Stimulated activated CD8-positive, alpha-beta memory T cell treated with anti-CD3 and anti-CD28 coated beads, Interleukin-15, amount 100 ng/mL, for 1 hour (primary cell): Measurements from ENCODE around the gene MBD3.

Source experiments
- DNase-seq: peaks from one replicate; pipeline ENCODE4 v3.0.0-alpha.2; 2020; ENCODE audit warnings: low read depth

The MBD3 gene

GRCh38 chr19:1619094-1619439 is 26.4 kb upstream of the MBD3 start:
- DNase-seq: no peak

DNA sequence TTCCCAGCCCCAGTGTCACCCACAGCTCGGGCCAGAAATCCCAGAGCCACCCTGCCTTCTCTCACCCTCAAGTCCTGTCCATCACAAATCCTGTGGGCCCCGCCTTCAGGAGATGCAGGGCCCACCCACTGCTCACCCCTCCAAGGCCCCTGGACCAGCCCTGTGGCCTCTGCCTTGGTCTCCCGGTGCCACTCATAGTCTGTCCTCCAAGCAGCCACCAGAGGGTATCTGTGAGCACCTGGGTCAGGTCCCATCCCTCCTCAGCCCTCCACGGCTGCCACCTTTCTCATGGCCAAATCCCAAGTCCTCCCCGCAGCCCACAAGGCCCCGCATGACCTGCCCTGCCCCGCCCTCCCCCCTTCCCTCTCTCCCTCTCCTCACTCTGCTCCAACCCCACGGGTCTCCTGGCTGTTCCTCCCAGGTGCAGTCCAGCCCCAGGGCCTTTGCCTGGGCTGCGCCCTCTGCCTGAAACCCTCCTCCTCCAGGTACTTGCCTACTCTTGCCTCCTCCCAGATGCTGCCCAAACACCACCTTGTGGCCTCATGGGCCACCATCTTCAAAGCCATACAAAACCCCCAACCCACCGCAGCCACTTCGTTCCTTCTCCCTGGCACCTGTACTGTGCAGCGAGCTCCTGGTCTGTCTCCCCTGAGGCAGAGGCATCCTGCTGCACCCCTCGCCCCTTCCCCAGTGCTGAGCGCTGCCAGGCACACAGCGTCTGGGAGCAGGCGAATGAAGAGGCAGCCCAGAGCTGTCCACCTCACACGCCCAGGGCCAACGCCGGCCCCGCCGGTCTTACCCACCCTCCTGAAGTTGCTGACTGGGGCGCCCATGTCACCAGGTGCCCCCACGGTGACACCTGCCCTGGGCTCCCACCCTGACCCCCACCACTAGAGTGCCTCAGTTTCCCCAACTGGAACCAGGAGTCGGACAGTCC is 25.8 kb upstream of the MBD3 start:
- DNase-seq: no peak

DNA sequence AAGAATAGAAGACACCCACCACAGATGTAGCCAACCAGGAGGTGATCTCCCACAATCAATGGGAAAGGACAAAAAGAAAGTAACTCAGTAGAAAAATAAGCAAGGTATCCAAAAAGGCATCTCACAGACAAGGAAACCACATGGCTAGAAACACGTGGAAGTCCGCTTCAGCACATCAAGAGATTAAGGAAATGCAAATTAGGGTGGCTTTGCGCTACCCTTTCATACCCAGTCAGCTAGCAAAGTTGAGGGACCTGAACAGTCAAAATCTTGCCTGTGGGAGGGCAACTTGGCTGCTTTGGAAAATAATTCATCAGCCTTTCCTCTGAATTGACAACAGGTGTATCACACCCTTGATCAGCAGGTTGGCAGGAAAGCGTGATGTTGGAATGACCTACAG is 24.2 kb upstream of the MBD3 start:
- no peak for DNase-seq

DNA sequence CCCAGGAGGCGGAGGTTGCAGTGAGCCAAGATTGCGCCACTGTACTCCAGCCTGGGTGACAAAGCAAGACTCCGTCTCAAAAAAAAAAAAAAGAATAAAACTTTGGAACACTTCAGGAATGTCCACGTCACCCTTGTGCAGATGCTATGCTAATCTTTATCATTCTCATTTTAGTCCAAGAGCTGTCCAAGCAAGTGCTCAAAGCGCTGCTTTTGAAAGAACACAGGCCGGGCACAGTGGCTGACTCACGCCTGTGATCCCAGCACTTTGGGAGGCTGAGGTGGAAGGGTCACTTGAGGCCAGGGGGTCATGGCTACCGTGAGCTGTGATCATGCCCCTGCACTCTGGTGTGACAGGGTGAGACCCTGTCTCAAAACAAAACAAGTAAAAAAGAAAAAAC is 23.7 kb upstream of the MBD3 start:
- no peak for DNase-seq

GRCh38 chr19:1615156-1615765 is 22.6 kb upstream of the MBD3 start:
- no peak for DNase-seq

- DNase-seq: no peak
Measured at GRCh38 chr19:1613808-1614570, 21.3 kb upstream of the MBD3 start.

GRCh38 chr19:1613146-1613545 is 20.5 kb upstream of the MBD3 start:
- DNase-seq: no peak

DNA sequence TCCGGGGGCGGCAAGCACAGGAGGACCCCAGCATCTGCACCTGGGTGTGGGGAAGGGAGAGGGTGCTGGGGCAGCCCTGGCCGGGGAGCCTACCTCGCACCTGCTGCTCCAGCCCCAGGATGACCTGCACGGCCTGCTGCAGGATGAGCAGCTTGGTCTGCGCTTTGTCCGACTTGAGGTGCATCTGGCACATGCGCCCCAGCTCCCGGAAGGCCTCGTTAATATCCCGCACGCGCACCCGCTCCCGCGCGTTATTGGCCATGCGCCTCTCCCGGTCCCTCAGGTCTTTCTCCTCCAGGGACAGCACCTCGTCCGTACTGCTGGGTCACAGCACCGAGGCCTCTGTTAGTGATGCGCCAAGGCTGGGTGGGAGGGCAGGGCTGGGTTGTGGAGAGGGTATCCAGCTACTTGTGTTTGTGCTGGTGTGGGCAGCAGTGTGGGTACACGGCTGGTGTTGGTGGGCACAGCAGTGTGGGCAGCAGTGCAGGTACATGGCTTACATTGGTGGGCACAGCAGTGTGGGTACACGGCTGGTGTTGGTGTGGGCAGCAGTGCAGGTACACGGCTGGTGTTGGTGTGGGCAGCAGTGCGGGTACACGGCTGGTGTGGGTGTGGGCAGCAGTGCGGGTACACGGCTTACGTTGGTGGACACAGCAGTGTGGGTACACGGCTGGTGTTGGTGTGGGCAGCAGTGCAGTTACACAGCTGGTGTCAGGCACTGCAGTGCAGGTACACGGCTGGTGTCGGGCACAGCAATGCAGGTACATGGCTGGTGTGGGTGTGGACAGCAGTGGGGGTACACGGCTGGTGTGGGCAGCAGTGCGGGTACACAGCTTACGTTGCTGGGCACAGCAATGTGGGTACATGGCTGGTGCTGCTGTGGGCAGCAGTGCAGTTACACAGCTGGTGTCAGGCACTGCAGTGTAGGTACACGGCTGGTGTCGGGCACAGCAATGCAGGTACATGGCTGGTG is 19.7 kb upstream of the MBD3 start:
- DNase-seq: no peak

- no peak for DNase-seq
Measured at GRCh38 chr19:1611353-1611752, 18.7 kb upstream of the MBD3 start.

DNA sequence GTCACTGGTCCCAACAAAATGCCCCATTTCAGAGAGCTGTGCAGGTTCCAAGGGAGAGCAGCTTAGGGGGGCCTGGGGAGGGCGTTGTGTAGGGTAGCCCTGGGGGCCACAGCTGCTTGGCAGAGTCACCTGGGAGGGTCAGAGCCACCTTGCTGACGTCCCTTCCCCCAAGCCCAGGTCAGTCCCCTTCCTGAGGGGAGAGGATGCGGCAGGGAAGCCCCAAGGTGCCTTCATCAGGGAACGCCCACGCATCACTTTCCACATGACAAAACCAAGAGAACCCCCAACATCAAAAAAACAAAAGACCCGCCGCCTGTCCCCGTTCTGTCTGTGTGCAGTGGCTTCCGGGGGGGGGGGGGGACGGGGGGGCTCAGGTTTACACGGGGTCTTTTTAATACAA is 17.9 kb upstream of the MBD3 start:
- no peak for DNase-seq

DNA sequence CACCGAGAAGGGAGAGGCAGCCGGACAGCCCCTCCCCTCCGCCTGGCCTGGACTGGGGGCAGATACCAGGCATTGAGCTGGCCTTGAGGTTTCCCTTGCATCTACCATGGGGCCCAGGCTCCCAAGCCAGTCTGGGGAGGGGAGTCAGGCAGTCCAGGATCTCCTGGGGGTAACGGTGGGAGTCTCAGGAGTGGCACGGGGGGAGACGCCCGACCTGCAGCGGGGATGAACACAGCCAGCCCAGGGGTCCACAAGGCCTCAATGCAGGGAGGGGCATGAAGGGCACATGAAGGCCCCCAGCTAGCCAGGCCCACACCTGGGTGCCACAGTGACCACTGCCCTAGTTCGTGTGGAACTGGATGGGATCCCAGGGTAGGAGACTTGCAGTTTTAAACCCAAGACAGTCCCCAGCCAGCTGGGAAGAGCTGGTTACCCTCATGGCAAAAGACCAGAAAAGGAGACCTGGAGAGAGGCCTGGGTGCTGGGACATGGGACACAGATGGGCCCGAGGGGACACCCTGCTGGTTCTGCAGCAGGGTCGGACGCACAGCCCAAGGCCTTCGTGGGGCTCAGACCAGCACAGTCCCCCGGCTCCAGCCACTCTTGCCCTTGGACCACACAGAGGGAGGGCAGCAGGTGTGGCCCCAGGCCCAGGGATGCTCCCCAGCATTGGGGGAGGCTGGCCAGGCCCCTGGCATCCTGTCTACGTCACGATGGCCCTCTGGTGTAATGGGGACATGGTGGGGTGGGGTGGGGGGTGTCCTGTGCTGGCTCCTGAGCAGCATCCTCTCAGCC is 17.2 kb upstream of the MBD3 start:
- DNase-seq: no peak

DNA sequence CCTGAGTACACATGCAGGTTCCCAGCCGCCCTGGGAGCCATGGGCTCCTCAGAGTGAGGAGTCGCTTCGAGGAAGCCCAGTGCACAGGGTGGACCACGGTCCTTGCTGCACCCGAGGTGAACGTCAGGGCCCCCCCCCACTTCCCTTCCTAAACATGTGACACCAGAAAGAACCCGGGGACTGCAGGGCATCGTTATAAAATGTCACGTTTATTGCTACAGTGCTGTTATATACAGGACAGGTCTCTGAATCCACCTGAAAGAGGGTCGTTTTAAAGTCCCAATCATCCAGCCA is 16.4 kb upstream of the MBD3 start:
- no peak for DNase-seq

DNA sequence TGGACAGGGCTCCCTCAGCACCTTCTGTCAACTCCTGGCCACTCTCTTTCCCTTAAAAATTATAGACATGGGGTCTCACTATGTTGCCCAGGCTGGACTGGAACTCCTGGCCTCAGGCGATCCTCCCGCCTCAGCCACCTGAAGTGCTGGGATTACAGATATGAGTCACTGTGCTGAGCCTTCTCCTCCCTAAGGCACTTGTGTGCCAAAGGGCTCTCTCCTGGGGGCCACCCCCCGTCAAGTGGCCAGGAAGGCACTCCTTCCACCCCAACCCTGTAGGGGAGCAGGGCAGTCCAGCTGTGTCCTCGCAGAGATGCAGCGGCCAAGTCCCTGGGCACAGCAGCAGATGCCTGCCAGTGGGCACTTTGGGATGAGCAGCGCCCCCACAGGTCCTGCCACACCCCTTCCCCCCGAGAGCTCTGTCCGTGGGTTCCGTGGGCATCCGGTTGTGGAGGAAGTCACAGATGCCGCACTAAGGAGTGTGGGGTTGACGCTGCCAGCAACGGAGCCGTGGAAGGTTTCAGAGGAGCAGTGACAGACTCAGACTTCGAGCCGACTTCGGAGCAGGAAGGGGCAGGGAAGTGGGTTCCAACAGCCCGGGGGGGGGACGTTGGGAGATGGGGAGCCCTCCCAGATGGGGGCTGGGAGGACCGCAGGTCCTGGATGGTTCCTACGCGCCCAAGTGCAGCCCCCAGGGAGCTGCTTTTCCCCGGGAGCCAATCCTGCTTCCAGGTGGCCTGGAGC is 15.9 kb upstream of the MBD3 start:
- no peak for DNase-seq

- no peak for DNase-seq
Measured at GRCh38 chr19:1606138-1606651, 13.5 kb upstream of the MBD3 start.

GRCh38 chr19:1605236-1606137 is 12.8 kb upstream of the MBD3 start, which contains the start of gene UQCR11:
Gene UQCR11 (minus strand): TSS chr19:1605462. CDS start chr19:1605409, 53 bp downstream.
- peak; percentile 81 for DNase-seq

DNA sequence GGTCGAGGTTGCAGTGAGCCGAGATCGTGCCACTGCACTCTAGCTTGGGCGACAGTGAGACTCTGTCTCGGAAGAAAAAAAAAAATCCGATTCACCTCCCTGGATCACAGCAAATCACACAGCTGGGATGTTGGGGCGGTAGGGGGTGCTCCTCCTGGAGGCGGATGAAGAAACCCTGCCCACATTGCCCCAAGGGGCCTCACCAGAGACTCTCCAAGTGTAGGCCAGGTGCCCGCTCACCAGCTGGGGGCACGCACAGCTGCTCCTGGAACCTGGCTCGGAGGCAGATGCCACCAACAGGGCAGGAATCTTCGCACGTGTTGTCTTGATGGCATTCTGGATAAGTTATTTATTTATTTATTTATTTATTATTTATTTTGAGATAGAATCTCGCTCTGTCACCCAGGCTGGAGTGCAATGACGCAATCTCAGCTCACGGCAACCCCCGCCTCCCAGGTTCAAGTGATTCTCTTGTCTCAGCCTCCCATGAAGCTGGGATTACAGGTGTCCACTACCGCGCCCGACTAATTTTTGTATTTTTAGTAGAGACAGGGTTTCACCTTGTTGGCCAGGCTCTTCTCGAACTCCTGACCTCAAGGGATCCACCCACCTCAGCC is 9.5 kb upstream of the MBD3 start:
- DNase-seq: no peak

DNA sequence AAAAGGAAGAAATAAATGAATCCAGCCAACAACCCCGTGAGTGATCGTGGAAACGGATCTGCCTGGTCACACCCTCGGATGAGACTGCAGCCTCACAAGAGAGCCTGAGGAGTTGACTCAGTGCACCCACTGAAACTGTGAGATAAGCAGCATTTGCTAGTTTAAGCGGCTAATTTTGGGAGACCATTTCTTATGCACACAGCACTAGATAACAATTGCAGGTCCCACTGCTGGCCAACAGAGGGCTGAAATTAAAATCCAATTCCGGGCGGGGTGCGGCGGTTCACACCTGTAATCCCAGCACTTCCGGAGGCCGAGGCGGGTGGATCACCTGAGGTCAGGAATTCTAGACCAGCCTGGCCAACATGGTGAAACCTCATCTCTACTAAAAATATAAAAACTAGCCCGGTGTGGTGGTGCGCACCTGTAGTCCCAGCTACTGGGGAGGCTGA is 9.0 kb upstream of the MBD3 start:
- no peak for DNase-seq

DNA sequence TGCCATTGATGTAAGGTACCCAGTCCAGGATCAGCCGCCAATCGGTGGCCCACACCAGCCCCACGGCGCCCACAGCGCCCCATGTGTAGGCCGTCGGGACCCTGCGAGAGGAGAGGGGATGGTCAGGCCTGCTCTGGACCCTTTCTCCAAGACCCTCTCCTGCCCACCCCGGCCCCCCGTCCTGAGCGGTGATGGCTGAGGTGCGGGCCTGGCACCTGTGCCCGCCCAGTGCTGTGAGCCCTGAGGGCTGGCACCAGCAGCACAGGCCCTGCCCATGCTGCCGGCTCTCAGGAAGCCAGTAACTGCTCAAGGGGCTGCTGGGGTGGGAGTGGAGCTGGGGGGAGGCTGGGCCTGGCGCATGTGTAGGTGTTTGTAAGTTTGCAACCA is 6.8 kb upstream of the MBD3 start:
- no peak for DNase-seq
